HG02943 (cell line): ENCODE measurements around the gene KMT5B.

Experiments
- ATAC-seq: cut with Tn5 transposase; IDR thresholded peaks from one replicate; pipeline ENCODE4 v1.9.1; 2021; ENCODE audit warnings: mild to moderate bottlenecking, low read depth, moderate library complexity; ENCODE audit not compliant: unreplicated experiment

The KMT5B gene

GRCh38 chr11:68146704-68147474 lies 66.2 kb downstream of the KMT5B start:
- ATAC-seq, result no peak

GRCh38 chr11:68146010-68146540 lies 67.0 kb downstream of the KMT5B start:
- no peak for ATAC-seq

DNA sequence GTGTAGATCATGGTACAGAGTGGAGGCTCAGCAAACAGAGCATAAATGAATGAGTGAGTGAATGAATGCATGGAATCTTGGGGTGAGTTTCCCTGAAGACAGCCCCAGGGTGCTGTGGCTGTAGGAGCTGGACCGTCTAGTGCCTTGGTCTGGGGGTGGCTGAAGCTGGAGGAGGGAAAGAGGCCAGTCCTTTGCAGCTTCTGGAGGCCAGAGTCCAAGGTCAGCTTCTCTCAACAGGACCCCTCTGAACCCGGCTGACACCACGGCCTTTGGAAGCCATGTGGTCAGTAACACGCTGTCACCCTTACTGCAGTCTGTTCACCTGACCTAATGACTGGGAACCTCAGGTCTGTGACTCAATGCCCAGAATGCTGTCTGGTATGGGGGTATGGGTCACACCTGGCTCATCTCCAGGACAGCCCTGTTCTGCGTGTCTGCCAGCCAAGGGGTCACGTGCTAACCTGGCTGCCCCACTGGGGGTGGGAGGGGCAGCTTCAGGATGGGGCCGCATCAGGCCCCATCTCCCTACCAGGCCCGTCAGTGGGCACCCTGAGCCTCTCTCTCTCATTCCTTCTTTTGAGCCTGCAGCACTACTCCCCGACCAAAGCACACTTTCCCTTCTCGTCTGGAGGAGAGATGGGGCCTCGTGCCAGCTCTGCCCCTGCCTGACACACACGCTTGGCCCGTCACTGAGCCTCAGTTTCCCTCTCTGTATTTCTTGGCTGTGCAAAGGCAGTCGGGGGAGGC lies 67.8 kb downstream of the KMT5B start:
- ATAC-seq, result no peak

GRCh38 chr11:68143310-68143689 lies 69.8 kb downstream of the KMT5B start:
- ATAC-seq, result no peak

DNA sequence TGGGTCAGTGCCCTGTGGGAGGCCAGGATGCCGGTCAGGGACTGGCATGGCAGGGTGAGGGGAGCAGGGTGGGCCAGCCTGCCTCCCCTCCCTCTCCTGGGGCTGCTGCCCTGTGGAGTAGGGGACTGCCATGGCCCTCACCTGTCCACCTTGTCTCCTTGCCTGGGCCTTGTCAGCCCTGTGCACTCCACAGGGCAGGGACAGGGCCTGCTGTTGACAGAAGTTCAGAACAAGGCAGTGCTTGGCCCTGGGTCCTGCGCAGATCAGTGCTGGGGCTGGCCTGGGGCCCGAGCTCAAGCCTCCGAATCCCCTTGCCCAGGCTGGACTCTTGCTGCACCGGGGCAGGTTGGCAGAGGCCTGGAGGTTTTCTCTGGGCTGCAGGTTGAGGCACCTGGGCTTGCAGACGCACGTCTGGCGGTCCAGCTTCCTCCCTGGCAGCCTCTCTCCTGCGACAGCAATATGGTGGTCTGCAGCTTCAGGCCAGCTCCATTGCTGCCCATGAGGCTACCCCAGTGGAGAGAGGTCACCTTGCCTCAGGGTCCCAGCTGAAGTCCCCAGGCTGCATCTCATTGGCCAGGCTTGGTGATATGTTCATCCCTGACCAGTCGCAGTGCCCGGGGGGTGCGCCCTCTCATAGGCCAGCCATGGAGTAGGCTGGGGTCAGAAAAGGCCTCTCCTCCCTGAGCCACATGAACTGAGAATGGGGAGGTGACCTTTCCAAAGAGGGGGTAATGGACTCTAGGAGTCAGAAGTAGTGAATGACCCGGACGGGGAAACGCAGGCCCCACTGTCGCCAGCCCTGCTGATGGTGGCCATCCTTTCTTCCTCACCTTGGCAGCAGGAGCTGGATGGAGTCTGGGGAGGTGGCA lies 70.4 kb downstream of the KMT5B start:
- ATAC-seq, result no peak

DNA sequence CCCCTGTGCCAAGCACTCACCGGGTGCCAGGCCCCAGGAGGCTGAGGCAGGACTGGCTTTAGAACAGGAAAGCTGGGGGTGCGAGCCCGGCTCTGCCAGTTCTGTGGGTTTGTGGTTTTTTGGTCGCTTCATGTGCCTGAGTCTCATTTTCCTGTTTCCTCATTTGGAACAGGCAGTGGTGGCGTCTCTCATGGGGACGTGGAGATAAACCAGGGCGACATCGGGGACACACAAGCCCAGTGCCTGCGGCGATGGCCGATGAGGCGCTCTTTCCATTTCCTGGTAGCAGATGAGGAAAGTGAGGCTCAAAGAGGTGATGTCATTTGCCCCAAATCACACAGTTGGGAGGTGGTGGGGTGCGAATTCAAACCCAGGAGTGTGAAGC lies 71.1 kb downstream of the KMT5B start:
- no peak for ATAC-seq

GRCh38 chr11:68141246-68142027 lies 71.7 kb downstream of the KMT5B start:
- ATAC-seq, result no peak

GRCh38 chr11:68140496-68141245 lies 72.4 kb downstream of the KMT5B start:
- no peak for ATAC-seq

DNA sequence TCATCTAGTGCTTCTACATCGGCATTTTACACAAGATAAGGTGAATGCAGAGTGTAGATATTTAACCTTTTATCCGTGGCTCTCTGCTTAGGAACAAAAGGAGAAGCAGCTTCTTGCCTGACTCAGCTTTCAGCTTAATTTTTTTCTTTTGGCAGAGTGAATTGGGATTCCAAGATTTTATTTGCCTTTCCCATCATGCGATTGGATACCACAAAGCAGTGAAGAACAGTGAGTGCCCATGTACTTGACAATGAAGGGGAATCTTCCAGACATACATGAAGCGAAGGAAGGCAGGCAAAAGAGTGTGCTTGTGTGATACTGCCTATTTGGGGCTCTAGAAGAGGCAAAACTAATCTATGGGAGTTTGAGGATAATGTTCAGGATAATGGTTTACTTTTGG lies 74.9 kb downstream of the KMT5B start:
- ATAC-seq, result no peak

DNA sequence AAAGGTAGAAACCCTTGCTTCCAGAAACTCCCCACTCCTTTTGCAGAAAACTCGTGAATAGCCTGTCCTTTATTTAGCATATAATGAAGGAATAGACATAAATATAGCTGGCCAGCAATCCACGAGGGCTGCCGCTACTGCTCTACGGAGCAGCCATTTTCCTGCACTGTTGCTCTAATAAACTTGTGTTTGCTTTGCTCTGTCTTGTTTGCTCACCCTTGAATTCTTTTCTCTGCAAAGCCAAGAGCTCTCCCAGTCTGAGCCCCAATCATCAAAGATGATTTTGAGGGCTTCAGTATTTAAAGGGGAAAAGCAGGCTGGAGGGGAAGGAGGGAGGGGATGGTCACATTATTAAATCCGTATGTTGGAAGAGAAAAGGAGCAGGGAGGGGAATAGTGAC lies 75.3 kb downstream of the KMT5B start:
- ATAC-seq, result no peak

- no peak for ATAC-seq
Observed at GRCh38 chr11:68136866-68137265, 76.2 kb downstream of the KMT5B start.

GRCh38 chr11:68135161-68135560 lies 77.9 kb downstream of the KMT5B start:
- no peak for ATAC-seq

DNA sequence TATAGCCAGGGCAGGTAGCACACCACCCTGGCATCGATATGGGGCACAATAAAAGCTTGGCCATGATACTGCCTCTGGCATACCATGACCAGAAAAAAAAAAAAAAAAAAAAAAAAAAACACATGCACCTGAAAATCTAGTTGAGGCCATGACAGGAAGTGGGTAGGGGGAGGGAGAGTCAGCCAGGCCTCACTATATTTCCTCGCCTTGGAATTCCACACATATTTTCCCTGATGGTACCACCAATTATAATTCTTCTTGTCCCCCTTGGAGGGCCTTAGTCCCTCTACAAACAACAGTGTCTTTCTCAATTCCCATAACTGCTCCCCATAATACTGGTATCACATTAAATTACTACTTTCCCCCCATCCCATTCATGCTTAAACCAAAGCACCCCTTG lies 79.3 kb downstream of the KMT5B start:
- ATAC-seq, result no peak

DNA sequence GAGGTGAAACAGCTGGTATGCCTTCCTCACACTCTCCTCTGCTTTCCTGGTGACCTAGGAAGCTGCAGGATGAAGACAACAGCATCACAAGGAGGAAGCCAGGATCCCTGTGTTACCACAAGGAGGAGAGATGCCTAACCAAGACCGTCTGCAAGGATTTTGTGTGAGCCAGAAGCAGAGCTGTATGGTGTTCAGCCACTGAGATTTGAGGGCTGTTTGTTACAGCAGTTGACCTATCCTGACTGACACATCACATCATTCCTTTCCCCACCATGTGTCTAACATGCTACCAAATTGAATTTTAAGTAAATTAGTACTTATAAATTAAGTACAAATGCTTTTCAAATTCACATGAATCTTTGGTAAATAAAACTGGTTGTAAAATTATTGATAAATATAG lies 83.0 kb downstream of the KMT5B start:
- ATAC-seq, result no peak

GRCh38 chr11:68128682-68129327 lies 84.3 kb downstream of the KMT5B start:
- no peak for ATAC-seq

DNA sequence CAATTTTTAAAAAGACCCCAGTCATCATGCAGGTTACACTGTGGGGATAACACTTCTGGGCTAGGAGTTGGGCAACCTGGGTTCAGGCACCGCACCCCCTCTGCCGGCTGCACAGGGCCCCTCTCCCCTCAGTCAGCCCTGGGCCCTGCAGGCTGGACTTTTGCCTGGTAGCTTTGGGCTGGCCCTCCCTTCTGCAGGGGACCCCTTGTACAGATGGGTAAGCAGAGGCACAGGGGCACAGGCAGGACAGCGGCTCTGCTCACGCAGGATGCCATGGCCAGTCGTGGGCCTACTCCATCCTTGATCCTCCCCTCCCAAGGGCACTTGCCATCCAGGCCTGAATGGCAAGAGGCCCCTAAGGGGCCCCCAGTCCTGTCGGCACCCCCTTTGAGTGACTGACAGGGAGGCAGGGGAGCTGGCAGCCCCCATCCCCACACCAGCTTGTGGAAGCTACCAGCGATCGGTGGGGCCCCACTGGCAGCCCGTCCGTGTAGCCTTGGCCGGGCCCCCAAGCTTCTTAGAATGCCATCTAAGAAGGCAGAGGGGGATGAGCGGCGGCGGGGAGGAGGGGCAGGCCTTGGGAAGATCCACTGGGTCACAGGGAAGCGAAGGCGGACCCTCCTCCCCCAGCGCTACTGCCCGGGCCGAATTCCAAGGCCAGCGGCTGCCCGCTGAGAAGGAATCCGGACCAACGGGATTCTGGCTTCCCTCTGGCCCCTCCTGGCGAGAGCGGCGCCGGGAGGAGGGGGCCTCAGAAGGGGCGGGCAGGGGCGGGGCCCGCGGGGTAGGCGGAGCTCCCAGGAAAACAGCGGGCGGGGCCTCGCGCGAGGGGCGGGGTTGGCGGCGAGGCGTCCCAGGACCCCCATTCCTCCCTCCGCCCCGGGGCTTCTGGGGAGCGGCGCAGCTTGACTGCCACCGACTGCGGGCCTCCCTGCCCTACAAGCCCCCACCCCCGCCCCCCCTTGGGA lies 85.1 kb downstream of the KMT5B start:
- ATAC-seq, result no peak

GRCh38 chr11:68125164-68125563 lies 87.9 kb downstream of the KMT5B start:
- no peak for ATAC-seq
